SK-N-SH (cell line): ENCODE data around the gene FKBP2. TPM values are rescaled to one million over a fixed set of nuclear protein-coding genes. Genes with fewer than 3 reads are reported as not detected.

Experiments
- CTCF ChIA-PET: fragments of 300-600, 350-600 bp; formaldehyde crosslinking; extraction: SDS; loops from one replicate; lab custom pipeline; 2021; lab: Yijun Ruan, JAX
- POLR2A ChIA-PET: fragments of 350-600 bp; sonication (Branson Sonifier 250); formaldehyde crosslinking; extraction: SDS; loops from one replicate; lab custom pipeline; 2020; ENCODE audit warnings: antibody characterized with exemption, inconsistent platforms; lab: Yijun Ruan, JAX
- DNase-seq: peaks from one replicate; pipeline ENCODE4 v3.0.0; 2012
- H2AFZ ChIP-seq: fragments of 200-600 bp; sonication (generic); 2 replicates; pipeline ENCODE4 v1.8.1; 2016; ENCODE audit warnings: antibody characterized with exemption, mild to moderate bottlenecking, low read depth
- H3F3A ChIP-seq: fragments of 200-600 bp; sonication (generic); replicated peaks from 2 replicates; pipeline ENCODE3; 2016; ENCODE audit warnings: antibody characterized with exemption, mild to moderate bottlenecking; ENCODE audit not compliant: insufficient read depth
- H3K27ac ChIP-seq, 2 experiments: fragments of 200-500 bp in 1 of 2; fragments of 200-600 bp in 1 of 2; sonication (Bioruptor generic) in 1 of 2; sonication (generic), shearing (Covaris generic) in 1 of 2; 2 replicates each; pipeline versions ENCODE4 v1.5.1 to v1.6.1; 2014 to 2016; ENCODE audit warnings: low read depth in 2 of 2, inconsistent platforms in 1 of 2, low read length in 1 of 2, mild to moderate bottlenecking in 1 of 2, mixed read lengths in 1 of 2
- H3K27me3 ChIP-seq: fragments of 200-600 bp; sonication (generic), shearing (Covaris generic); 2 replicates; pipeline ENCODE4 v1.6.1; 2016; ENCODE audit warnings: mixed run types; ENCODE audit not compliant: insufficient read depth
- H3K36me3 ChIP-seq, 2 experiments: fragments of 200-500 bp in 1 of 2; fragments of 200-600 bp in 1 of 2; sonication (Bioruptor generic) in 1 of 2; sonication (generic) in 1 of 2; replicated peaks in 1 of 2; 2 replicates each; pipeline versions ENCODE3 to v1.5.1; 2014 to 2016; ENCODE audit warnings: low read length in 1 of 2, mild to moderate bottlenecking in 1 of 2; ENCODE audit not compliant: insufficient read depth in 2 of 2, control insufficient read depth in 1 of 2
- H3K4me1 ChIP-seq, 2 experiments: fragments of 200-500 bp in 1 of 2; fragments of 200-600 bp in 1 of 2; sonication (Bioruptor generic) in 1 of 2; sonication (generic), shearing (Covaris generic) in 1 of 2; 2 replicates each; pipeline versions ENCODE4 v1.5.1 to v1.6.1; 2014 to 2016; ENCODE audit warnings: low read depth in 1 of 2, low read length in 1 of 2, mixed run types in 1 of 2; ENCODE audit not compliant: insufficient read depth in 2 of 2, control insufficient read depth in 1 of 2
- H3K4me2 ChIP-seq: fragments of 200-600 bp; sonication (generic), shearing (Covaris generic); 2 replicates; pipeline ENCODE4 v1.6.1; 2017; ENCODE audit warnings: mixed run types
- H3K4me3 ChIP-seq, 2 experiments: fragments of 200-500 bp in 1 of 2; fragments of 200-600 bp in 1 of 2; sonication (Bioruptor generic) in 1 of 2; sonication (generic), shearing (Covaris generic) in 1 of 2; 2 replicates each; pipeline versions ENCODE4 v1.5.1 to v1.8.1; 2014 to 2016; ENCODE audit warnings: low read depth in 2 of 2, inconsistent platforms in 1 of 2, low read length in 1 of 2, mild to moderate bottlenecking in 1 of 2, mixed read lengths in 1 of 2, moderate library complexity in 1 of 2
- H3K79me2 ChIP-seq: fragments of 200-600 bp; sonication (generic); 2 replicates; pipeline ENCODE4 v1.8.1; 2017; ENCODE audit warnings: mild to moderate bottlenecking; ENCODE audit not compliant: insufficient read depth
- H3K9ac ChIP-seq: fragments of 200-600 bp; sonication (generic); 2 replicates; pipeline ENCODE4 v1.6.1; 2017; ENCODE audit warnings: mixed run types
- H3K9me2 ChIP-seq: fragments of 200-600 bp; sonication (generic); 2 replicates; pipeline ENCODE4 v1.6.1; 2017; ENCODE audit warnings: mixed run types
- H3K9me3 ChIP-seq: fragments of 200-600 bp; sonication (generic); 2 replicates; pipeline ENCODE4 v1.6.1; 2017; ENCODE audit warnings: mixed run types, mild to moderate bottlenecking, moderate library complexity
- H4K20me1 ChIP-seq: fragments of 200-600 bp; sonication (generic); 2 replicates; pipeline ENCODE4 v1.6.1; 2017; ENCODE audit warnings: mild to moderate bottlenecking, mixed run types; ENCODE audit not compliant: insufficient read depth
- FOSL2 ChIP-seq: IDR thresholded peaks from 2 replicates; pipeline ENCODE4 v1.4.0; 2012; ENCODE audit warnings: low read depth, mild to moderate bottlenecking, moderate library complexity, borderline replicate concordance
- FOXJ3 ChIP-seq: sonication (generic); formaldehyde crosslinking; IDR thresholded peaks from 2 replicates; pipeline ENCODE4 v1.5.1; 2020; ENCODE audit warnings: mild to moderate bottlenecking, missing genetic modification reagents
- FOXM1 ChIP-seq: IDR thresholded peaks from 2 replicates; pipeline ENCODE4 v1.4.0; 2012; ENCODE audit warnings: low read depth, mild to moderate bottlenecking
- GABPA ChIP-seq: IDR thresholded peaks from 2 replicates; pipeline ENCODE4 v1.4.0; 2012; ENCODE audit warnings: low read depth, mild to moderate bottlenecking
- JUND ChIP-seq: IDR thresholded peaks from 2 replicates; pipeline ENCODE4 v1.4.0; 2012
- RAD21 ChIP-seq: IDR thresholded peaks from 2 replicates; pipeline ENCODE4 v1.6.1; 2012; ENCODE audit warnings: mild to moderate bottlenecking, low read length
- SMC3 ChIP-seq: IDR thresholded peaks from 2 replicates; pipeline ENCODE4 v1.6.1; 2012; ENCODE audit warnings: low read depth, low read length, improper control_type of control experiment
- TCF12 ChIP-seq: IDR thresholded peaks from 2 replicates; pipeline ENCODE4 v1.4.0; 2012
- WGBS: methylation state at CpG from one replicate; pipeline ENCODE4 v1.1.6; 2017; ENCODE audit warnings: low lambda C conversion rate; 5-methylcytosine and 5-hydroxymethylcytosine counted together
- polyA plus RNA-seq, 3 experiments: library from polyadenylated mRNA; depleted of rRNA; stranded (reverse); fragments of >200 nt; gene quantifications; 2 replicates each; pipeline ENCODE4 v1.2.3, GENCODE V29; 2012
- TF ChIP-seq, protein P1 (sequence below): fragments of 150-350 bp; IDR thresholded peaks from 2 replicates; pipeline ENCODE4 v1.6.1; 2016; ENCODE audit warnings: mild to moderate bottlenecking, low read depth, low read length
- TF ChIP-seq, protein P2 (sequence below): IDR thresholded peaks from 2 replicates; pipeline ENCODE4 v1.4.0; 2012; ENCODE audit warnings: low read depth, borderline replicate concordance
- TF ChIP-seq, protein P3 (sequence below): fragments of 150-350 bp; IDR thresholded peaks from 2 replicates; pipeline ENCODE4 v1.6.1; 2017; ENCODE audit warnings: antibody characterized with exemption, low read length, low read depth, borderline replicate concordance
- TF ChIP-seq, protein P4 (sequence below): fragments of 200-600 bp; sonication (generic); IDR thresholded peaks from 2 replicates; pipeline ENCODE4 v1.6.1; 2017; ENCODE audit warnings: antibody characterized with exemption, mild to moderate bottlenecking, moderate library complexity

FKBP2 gene
- polyA plus RNA-seq, 1 of the 3 experiments (the other 2 are of a cell fraction) = 127 TPM

DNA sequence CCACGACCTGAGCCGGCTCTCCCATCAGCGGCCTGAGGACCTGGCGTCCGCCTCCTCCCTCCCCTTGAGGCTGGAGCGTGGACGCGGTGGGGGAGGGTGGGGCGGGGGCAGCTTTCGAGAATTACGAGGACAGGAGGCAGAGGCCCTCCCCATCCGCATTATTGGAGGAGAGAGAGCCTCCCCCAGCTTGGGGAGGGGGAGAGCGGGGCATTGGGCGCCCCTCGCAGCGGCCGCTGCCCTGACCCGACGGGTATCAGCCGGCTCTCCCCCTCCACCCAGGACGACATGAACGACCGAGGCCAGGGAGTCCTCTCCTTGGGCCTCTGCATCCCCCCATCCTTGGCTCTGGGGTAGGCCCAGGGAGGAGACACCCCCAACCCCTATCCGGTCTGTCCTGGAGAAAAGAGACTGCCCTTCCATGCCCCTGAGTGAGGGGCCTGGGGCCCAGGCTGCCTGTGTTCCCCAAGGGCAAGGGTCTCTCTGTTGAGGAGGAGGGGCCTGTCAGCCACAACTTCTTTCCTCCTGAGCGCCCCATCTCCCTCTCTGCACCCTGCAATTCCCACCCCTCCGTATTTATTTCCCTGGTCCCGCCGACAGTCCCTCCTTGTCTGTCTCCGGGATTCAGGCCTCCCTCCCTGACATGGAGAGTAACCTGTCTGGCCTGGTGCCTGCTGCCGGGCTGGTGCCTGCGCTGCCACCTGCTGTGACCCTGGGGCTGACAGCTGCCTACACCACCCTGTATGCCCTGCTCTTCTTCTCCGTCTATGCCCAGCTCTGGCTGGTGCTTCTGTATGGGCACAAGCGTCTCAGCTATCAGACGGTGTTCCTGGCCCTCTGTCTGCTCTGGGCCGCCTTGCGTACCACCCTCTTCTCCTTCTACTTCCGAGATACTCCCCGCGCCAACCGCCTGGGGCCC is 45.2 kb downstream of the FKBP2 start (continued):
- TF ChIP-seq, protein P1, sequence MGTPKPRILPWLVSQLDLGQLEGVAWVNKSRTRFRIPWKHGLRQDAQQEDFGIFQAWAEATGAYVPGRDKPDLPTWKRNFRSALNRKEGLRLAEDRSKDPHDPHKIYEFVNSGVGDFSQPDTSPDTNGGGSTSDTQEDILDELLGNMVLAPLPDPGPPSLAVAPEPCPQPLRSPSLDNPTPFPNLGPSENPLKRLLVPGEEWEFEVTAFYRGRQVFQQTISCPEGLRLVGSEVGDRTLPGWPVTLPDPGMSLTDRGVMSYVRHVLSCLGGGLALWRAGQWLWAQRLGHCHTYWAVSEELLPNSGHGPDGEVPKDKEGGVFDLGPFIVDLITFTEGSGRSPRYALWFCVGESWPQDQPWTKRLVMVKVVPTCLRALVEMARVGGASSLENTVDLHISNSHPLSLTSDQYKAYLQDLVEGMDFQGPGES = no peak
- TF ChIP-seq GABPA = no peak
- TF ChIP-seq, protein P2, sequence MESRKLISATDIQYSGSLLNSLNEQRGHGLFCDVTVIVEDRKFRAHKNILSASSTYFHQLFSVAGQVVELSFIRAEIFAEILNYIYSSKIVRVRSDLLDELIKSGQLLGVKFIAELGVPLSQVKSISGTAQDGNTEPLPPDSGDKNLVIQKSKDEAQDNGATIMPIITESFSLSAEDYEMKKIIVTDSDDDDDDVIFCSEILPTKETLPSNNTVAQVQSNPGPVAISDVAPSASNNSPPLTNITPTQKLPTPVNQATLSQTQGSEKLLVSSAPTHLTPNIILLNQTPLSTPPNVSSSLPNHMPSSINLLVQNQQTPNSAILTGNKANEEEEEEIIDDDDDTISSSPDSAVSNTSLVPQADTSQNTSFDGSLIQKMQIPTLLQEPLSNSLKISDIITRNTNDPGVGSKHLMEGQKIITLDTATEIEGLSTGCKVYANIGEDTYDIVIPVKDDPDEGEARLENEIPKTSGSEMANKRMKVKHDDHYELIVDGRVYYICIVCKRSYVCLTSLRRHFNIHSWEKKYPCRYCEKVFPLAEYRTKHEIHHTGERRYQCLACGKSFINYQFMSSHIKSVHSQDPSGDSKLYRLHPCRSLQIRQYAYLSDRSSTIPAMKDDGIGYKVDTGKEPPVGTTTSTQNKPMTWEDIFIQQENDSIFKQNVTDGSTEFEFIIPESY = no peak
- TF ChIP-seq, protein P3, sequence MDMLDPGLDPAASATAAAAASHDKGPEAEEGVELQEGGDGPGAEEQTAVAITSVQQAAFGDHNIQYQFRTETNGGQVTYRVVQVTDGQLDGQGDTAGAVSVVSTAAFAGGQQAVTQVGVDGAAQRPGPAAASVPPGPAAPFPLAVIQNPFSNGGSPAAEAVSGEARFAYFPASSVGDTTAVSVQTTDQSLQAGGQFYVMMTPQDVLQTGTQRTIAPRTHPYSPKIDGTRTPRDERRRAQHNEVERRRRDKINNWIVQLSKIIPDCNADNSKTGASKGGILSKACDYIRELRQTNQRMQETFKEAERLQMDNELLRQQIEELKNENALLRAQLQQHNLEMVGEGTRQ = no peak
- TF ChIP-seq FOXM1 = no peak
- peak; percentile 25 for TF ChIP-seq RAD21
- TF ChIP-seq SMC3 = peak; percentile 20; the same call in 1 of the 2 replicates
- TF ChIP-seq TCF12 = no peak
- no peak for TF ChIP-seq JUND
- TF ChIP-seq FOXJ3 (CRISPR knock-in tag) = no peak
- TF ChIP-seq, protein P4, sequence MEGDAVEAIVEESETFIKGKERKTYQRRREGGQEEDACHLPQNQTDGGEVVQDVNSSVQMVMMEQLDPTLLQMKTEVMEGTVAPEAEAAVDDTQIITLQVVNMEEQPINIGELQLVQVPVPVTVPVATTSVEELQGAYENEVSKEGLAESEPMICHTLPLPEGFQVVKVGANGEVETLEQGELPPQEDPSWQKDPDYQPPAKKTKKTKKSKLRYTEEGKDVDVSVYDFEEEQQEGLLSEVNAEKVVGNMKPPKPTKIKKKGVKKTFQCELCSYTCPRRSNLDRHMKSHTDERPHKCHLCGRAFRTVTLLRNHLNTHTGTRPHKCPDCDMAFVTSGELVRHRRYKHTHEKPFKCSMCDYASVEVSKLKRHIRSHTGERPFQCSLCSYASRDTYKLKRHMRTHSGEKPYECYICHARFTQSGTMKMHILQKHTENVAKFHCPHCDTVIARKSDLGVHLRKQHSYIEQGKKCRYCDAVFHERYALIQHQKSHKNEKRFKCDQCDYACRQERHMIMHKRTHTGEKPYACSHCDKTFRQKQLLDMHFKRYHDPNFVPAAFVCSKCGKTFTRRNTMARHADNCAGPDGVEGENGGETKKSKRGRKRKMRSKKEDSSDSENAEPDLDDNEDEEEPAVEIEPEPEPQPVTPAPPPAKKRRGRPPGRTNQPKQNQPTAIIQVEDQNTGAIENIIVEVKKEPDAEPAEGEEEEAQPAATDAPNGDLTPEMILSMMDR = peak; percentile 32

DNA sequence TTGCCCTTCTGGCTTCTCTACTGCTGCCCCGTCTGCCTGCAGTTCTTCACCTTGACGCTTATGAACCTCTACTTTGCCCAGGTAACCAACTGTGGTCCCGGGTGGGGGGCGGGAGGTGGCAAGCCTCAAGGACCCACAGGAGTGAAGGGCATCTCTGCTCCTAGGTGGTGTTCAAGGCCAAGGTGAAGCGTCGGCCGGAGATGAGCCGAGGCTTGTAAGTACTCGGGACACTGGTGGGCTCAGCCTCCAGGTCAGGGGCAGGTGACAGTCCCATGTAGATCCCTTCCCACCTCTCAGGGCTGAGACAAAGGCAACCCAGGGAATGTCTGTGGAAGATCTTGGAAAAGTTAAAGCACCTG is 45.9 kb downstream of the FKBP2 start:
- peaks cover 0 to 6% of the 10 kb centered on the region in 2 experiments for H3K36me3 ChIP-seq
- peaks cover 28% of the 10 kb centered on the region for H3K79me2 ChIP-seq
- no peak overlapping the region for H3K27ac ChIP-seq
- H4K20me1 ChIP-seq = no peaks in the 10 kb centered on the region
- H3K27me3 ChIP-seq = peaks cover 9% of the 10 kb centered on the region; the same call in 1 of the 2 replicates
- POLR2A ChIA-PET = no interaction called here
- WGBS = 95% methylated on average over 9 of the region's 9 CpGs
- H3K4me3 ChIP-seq = peak overlapping the region in 1 of 2 experiments; percentile 95; a peak in 2 of 4 replicates
- H3K9ac ChIP-seq = no peak overlapping the region
- no peak for TF ChIP-seq FOSL2
- TF ChIP-seq RAD21 = no peak
- no peaks in the 10 kb centered on the region for H3K9me3 ChIP-seq
- no peak overlapping the region for H2AFZ ChIP-seq
- peak overlapping the region; percentile 100 for H3K4me2 ChIP-seq
- CTCF ChIA-PET = interaction anchor here (1.0 to 12.2 kb wide), 5 partner anchors 15 to 364 kb away, joined by 3 to 196 read pairs (median 4); partner anchors contain the start of genes CATSPERZ and ESRRA
- no peak for DNase-seq
- H3K4me1 ChIP-seq = peaks cover 8 to 29% of the 10 kb centered on the region in 2 experiments; a peak in 2 of 4 replicates
- peaks cover 16% of the 10 kb centered on the region for H3F3A ChIP-seq
- no peaks in the 10 kb centered on the region for H3K9me2 ChIP-seq
